Measurements from ENCODE around the gene TFAP2B.

Gene TFAP2B
- total RNA-seq = 0 reads per million in 2 experiments

DNA sequence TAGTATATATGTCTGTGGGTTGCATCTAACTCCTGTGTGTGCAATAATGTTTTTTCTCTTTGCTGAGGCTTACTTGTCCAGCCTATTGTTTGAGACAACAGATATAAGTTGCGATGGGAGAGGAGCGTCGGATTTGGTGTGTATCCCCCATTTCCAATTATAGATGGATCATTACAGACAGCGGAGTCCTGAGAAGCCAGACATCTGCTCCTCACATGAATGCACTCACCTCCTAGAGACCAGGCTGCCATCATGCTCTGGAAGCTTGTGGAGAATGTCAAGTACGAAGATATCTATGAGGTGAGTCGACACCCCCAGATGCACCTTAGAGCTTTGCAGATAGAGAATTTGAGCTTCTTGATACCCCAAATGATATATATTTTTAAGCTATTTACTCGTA, at the start of gene TFAP2B:
TFAP2B (plus strand) TSS at position 199 of the 400 bp plus-strand sequence; CDS start at position 220, 21 bp downstream.
- no peak for DNase-seq (ENCODE audit: low read depth)

DNA sequence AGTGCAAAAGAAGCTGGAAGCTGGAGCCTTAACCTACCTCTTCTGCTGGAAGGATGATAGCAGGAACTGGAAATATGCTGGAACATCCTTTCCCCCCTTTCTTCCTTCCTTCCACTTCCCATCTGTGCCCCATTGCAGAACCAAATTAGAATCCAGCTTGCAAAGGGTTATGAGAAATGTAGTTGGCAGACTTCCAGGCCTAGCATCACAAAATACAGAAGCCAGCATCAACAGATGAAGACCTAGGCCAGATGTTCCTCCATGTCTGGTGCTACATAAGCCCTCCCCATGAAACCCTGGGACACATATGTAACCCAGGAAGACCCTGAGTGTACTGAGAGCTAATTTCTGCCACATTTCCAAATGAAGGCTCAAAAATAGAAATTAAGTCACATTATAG, 40.0 kb upstream of the TFAP2B start:
- DNase-seq (ENCODE audit: low read depth) = no peak

DNA sequence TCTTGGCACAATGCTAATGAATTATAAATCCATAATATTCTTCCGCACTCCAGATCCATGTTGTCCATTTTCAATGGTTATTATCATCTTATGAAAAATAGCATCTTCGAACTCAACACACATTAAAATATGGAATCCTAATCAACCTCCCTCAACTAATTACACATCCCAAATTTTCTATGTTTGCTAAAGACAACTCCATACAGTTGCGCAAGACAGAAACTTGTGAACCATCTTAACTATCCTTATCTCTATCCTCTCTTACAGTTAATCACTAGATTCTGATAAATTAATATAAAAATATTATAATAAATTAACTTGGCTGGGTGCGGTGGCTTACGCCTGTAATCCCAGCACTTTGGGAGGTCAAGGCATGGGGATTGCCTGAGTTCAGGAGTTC, 38.3 kb upstream of the TFAP2B start:
- DNase-seq (ENCODE audit: low read depth) = no peak

GRCh38 chr6:50785921-50786320, 32.8 kb upstream of the TFAP2B start:
- DNase-seq (ENCODE audit: low read depth) = no peak

GRCh38 chr6:50791900-50792508, 26.7 kb upstream of the TFAP2B start:
- no peak for DNase-seq (ENCODE audit: low read depth)

- no peak for DNase-seq (ENCODE audit: low read depth)
Observed at GRCh38 chr6:50792771-50793170, 25.9 kb upstream of the TFAP2B start.

DNA sequence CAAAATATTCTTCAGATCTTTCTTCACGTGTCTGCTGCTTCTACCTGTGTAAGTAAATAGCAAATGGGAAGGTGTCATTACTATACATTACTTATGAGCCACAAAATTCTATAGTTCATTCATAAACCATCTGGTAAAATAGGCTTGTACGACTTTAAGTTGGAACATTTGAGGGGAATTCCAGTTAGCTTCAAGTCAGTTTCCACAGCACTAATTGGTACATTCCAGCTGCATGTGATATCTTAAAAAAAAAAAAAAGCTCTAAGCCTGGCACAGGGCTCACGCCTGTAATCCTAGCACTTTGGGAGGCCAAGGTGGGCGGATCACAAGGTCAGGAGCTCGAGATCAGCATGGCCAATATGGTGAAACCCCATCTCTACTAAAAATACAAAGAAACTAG, 23.1 kb upstream of the TFAP2B start:
- DNase-seq (ENCODE audit: low read depth) = no peak

GRCh38 chr6:50804283-50804682, 14.4 kb upstream of the TFAP2B start:
- DNase-seq (ENCODE audit: low read depth) = no peak

- DNase-seq (ENCODE audit: low read depth) = no peak
Observed at GRCh38 chr6:50807035-50807434, 11.6 kb upstream of the TFAP2B start.

DNA sequence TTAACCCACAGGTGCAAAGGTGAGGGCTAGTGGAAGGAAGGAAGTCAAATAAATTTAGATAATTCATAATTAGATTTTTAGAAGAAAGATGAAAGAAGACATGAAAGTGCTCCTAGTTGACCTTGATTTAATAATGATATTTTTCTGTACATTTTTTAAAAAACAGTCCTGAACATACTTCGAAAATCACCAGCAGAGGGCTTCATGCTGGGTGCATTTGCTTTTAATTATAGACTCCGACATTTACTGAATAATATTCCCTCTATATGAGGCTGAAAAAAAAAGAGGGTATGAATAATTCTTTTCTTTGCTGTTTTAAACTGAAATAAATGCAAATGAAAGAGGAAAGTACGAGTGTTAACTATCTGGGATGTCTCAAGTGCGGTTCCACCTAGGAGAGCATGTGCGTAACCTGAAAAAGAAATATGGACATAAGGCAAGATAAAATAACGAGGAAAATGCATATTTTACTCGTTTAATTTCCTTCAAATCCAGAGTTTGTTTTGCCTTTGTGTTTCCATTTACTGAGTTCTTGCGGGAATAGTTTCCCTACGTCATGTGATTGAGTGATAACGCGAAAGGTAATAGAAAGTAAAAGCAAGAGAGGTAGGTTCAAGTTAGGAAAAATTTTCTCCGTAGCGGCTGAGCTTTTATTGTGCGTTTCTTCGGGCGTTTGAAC, 3.1 kb upstream of the TFAP2B start:
- no peak for DNase-seq (ENCODE audit: low read depth)

DNA sequence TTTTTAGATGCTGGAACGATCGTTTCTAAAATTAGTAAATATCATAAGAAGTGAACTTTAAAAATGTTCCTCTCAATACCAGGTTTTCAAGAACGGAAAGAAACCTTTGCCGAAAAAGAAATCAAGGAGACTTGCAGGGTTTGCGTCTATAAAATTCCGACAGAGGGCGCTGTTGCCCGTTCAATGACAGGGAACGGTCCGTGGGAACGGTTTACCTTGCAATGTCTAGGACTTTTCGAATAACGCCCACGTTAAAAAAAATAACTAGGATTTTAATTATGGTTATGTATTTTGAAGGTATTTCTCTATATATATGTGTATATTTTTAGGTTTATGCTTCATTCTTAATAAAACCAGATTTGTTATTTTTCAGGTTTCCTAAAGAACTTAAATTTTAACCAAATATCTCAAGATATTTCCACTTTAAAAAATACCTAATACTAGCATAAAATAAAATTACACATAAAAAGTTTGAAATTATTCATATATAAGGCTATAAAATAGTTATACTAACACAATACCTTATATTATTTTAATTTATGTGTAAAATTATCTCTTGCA, 2.5 kb upstream of the TFAP2B start:
- peak; percentile 10 for DNase-seq (ENCODE audit: low read depth)

- DNase-seq (ENCODE audit: low read depth) = no peak
Observed at GRCh38 chr6:50816947-50817645, 1.6 kb upstream of the TFAP2B start.

GRCh38 chr6:50817646-50817950, 1.1 kb upstream of the TFAP2B start:
- DNase-seq (ENCODE audit: low read depth) = no peak

DNA sequence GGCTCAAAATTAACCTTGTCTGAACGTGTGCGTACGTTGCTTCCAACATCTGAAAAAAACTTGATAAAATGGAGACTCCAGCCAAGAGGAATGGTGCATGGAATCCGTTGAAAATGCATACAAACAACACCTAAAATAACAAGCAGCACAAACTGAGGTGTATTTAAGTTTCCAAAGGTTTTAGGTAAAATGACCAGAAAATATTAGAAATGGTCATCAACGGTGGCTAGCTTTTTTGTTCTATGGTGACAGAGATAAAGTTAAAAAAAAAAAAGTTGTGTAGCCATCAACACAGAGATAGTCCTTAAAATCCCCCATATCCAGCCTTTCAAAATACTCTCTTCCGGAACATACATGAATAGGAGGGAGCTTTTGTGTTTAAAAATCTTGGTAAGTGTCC, 651 bp upstream of the TFAP2B start:
- no peak for DNase-seq (ENCODE audit: low read depth)

- no peak for DNase-seq (ENCODE audit: low read depth)
Observed at GRCh38 chr6:50819466-50819903, 814 bp downstream of the TFAP2B start.

- DNase-seq (ENCODE audit: low read depth) = no peak
Observed at GRCh38 chr6:50819904-50820868, 1.5 kb downstream of the TFAP2B start.

- DNase-seq (ENCODE audit: low read depth) = no peak
Observed at GRCh38 chr6:50820869-50821264, 2.2 kb downstream of the TFAP2B start.

DNA sequence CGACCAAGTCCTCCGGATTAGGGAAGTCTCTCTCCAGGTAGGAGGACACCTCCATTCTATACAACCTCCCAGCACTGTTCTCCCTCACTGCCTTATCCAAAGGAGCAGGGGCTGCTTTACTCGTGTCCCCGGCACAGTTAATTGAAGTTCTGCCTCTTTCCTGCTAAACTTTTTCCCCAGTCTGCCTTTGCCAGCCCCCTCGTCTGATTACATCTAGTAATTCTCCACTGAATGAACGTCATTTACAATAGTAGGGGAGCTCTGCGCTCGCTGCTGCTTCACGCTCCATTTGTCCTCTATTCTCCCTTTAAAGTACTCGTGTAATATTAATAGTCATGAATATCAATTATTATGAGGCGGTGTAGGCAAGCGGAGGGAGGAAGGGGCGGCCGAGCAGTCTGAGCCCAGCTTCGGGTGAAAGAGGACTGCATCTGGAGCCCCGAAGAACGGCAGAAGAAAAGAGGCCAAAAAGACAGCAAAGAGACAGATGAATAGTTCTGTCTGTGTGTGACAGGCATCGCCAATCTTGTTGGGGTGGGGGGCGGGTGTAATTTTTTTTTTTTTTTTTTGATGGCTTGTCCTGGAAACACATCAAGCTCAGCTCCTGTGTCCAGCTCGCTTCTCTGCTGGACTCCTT, 2.9 kb downstream of the TFAP2B start:
- DNase-seq (ENCODE audit: low read depth) = no peak

- no peak for DNase-seq (ENCODE audit: low read depth)
Observed at GRCh38 chr6:50822078-50822476, 3.4 kb downstream of the TFAP2B start.

- DNase-seq (ENCODE audit: low read depth) = no peak
Observed at GRCh38 chr6:50823094-50823920, 4.6 kb downstream of the TFAP2B start.
